Kidney epithelial cell (primary cell): ENCODE data around the gene ZNF691. TPM values are rescaled to one million over a fixed set of nuclear protein-coding genes. Genes with fewer than 3 reads are reported as not detected.

Source experiments
- DNase-seq: peaks from one replicate; pipeline ENCODE4 v3.0.0-alpha.2; 2010; ENCODE audit warnings: low read depth
- H3K27me3 ChIP-seq: 2 replicates; pipeline ENCODE4 v1.6.0; 2011; ENCODE audit warnings: low read length; ENCODE audit not compliant: control insufficient read depth, insufficient read depth
- H3K36me3 ChIP-seq: 2 replicates; pipeline ENCODE4 v1.5.1; 2011; ENCODE audit warnings: low read length; ENCODE audit not compliant: control insufficient read depth, insufficient read depth
- H3K4me3 ChIP-seq: 2 replicates; pipeline ENCODE4 v1.5.1; 2011; ENCODE audit warnings: low read depth, mild to moderate bottlenecking, control low read depth, low read length
- CTCF ChIP-seq: IDR thresholded peaks from 2 replicates; pipeline ENCODE4 v1.5.1; 2011; ENCODE audit warnings: mild to moderate bottlenecking, moderate library complexity, low read length, control low read depth, inconsistent platforms; ENCODE audit not compliant: insufficient read depth, poor library complexity, severe bottlenecking
- total RNA-seq: library from RNA; depleted of rRNA; stranded (reverse); fragments of >200 nt; gene quantifications from 2 replicates; pipeline ENCODE4 v1.2.3, GENCODE V29; 2015

The ZNF691 gene
- total RNA-seq, 1 donor from 2014 or later = 9.4 TPM

GRCh38 chr1:42876009-42876408, 29.6 kb downstream of the ZNF691 start:
- Histone ChIP-seq H3K4me3 (no peak overlapping the region), H3K27me3 (peaks cover 4% of the 10 kb centered on the region), H3K36me3 (no peaks in the 10 kb centered on the region)
- DNase-seq = no peak
- no peak for TF ChIP-seq CTCF

- no peak for DNase-seq
- TF ChIP-seq CTCF = no peak
- no peak overlapping the region for H3K4me3 ChIP-seq
- H3K27me3 ChIP-seq = peaks cover 4% of the 10 kb centered on the region
- H3K36me3 ChIP-seq = no peaks in the 10 kb centered on the region
Observed at GRCh38 chr1:42877380-42877779, 31.0 kb downstream of the ZNF691 start.

- DNase-seq = no peak
- TF ChIP-seq CTCF = no peak
- Histone ChIP-seq H3K36me3 (no peaks in the 10 kb centered on the region), H3K4me3 (no peak overlapping the region), H3K27me3 (peaks cover 4% of the 10 kb centered on the region)
Observed at GRCh38 chr1:42880384-42880783, 34.0 kb downstream of the ZNF691 start.

GRCh38 chr1:42886046-42886739, 39.8 kb downstream of the ZNF691 start:
- TF ChIP-seq CTCF = no peak
- DNase-seq = no peak
- no peak overlapping the region for H3K4me3 ChIP-seq
- no peaks in the 10 kb centered on the region for H3K36me3 ChIP-seq
- H3K27me3 ChIP-seq = peaks cover under 1% of the 10 kb centered on the region

- no peaks in the 10 kb centered on the region for H3K36me3 ChIP-seq
- no peak for DNase-seq
- no peak for TF ChIP-seq CTCF
- peaks cover 6% of the 10 kb centered on the region for H3K27me3 ChIP-seq
- H3K4me3 ChIP-seq = no peak overlapping the region
Observed at GRCh38 chr1:42886800-42887199, 40.4 kb downstream of the ZNF691 start.

GRCh38 chr1:42887366-42887765, 41.0 kb downstream of the ZNF691 start:
- Histone ChIP-seq H3K27me3 (peaks cover 6% of the 10 kb centered on the region), H3K36me3 (no peaks in the 10 kb centered on the region), H3K4me3 (no peak overlapping the region)
- DNase-seq = no peak
- no peak for TF ChIP-seq CTCF
